Measurements from ENCODE around the gene UCK2.

Gene UCK2

GRCh38 chr1:165942927-165943597 is 115.6 kb downstream of the UCK2 start:
- no peak for DNase-seq

- no peak for DNase-seq
Observed at GRCh38 chr1:165945911-165946310, 118.5 kb downstream of the UCK2 start.

GRCh38 chr1:165947797-165948455 is 120.5 kb downstream of the UCK2 start:
- no peak for DNase-seq

- DNase-seq, result no peak
Observed at GRCh38 chr1:165949335-165950130, 122.1 kb downstream of the UCK2 start.

- no peak for DNase-seq
Observed at GRCh38 chr1:165954940-165955339, 127.5 kb downstream of the UCK2 start.

GRCh38 chr1:165958306-165958705 is 130.9 kb downstream of the UCK2 start:
- no peak for DNase-seq

GRCh38 chr1:165960136-165960535 is 132.7 kb downstream of the UCK2 start:
- no peak for DNase-seq

- DNase-seq, result no peak
Observed at GRCh38 chr1:165960881-165961280, 133.5 kb downstream of the UCK2 start.
